ENCODE data around the gene PREX1.

PREX1 gene

GRCh38 chr20:48682529-48683363 lies 145.1 kb downstream of the PREX1 start:
- Histone ChIP-seq H3K36me3 (ENCODE audit: insufficient read depth) (no peaks in the 10 kb centered on the region), H2AFZ (ENCODE audit: low read depth) (peak overlapping the region; percentile 62; the same call in 1 of the 2 replicates), H3K27me3 (ENCODE audit: insufficient read depth, low read depth) (no peaks in the 10 kb centered on the region), H3K9ac (peak overlapping the region; percentile 10; the same call in 1 of the 2 replicates), H3K4me2 (peak overlapping the region; percentile 69), H3K4me3 (IDR thresholded peaks at IDR 0.05; ENCODE audit: insufficient read depth, low read depth, low read length) (no peak overlapping the region), H4K20me1 (ENCODE audit: insufficient read depth) (no peaks in the 10 kb centered on the region), H3K4me1 (ENCODE audit: low read depth, poor library complexity, severe bottlenecking) (peaks cover 17% of the 10 kb centered on the region), H3K79me2 (ENCODE audit: insufficient read depth, low read depth) (no peaks in the 10 kb centered on the region), H3K27ac (no peak overlapping the region)
- TF ChIP-seq CTCF (conservative IDR thresholded peaks at IDR 0.05; ENCODE audit: low read depth, low read length) = no peak

GRCh38 chr20:48681873-48682426 lies 145.8 kb downstream of the PREX1 start:
- Histone ChIP-seq H3K4me1 (ENCODE audit: low read depth, poor library complexity, severe bottlenecking) (peaks cover 17% of the 10 kb centered on the region), H3K36me3 (ENCODE audit: insufficient read depth) (no peaks in the 10 kb centered on the region), H4K20me1 (ENCODE audit: insufficient read depth) (no peaks in the 10 kb centered on the region), H3K27ac (no peak overlapping the region), H3K9ac (no peak overlapping the region), H2AFZ (ENCODE audit: low read depth) (peak overlapping the region; percentile 62; the same call in 1 of the 2 replicates), H3K27me3 (ENCODE audit: insufficient read depth, low read depth) (no peaks in the 10 kb centered on the region), H3K4me2 (peak overlapping the region; percentile 69; the same call in 1 of the 2 replicates), H3K4me3 (IDR thresholded peaks at IDR 0.05; ENCODE audit: insufficient read depth, low read depth, low read length) (no peak overlapping the region), H3K79me2 (ENCODE audit: insufficient read depth, low read depth) (no peaks in the 10 kb centered on the region)
- TF ChIP-seq CTCF (conservative IDR thresholded peaks at IDR 0.05; ENCODE audit: low read depth, low read length) = no peak

- H3K4me3 ChIP-seq (IDR thresholded peaks at IDR 0.05; ENCODE audit: insufficient read depth, low read depth, low read length) = no peak overlapping the region
- no peak overlapping the region for H3K27ac ChIP-seq
- H3K4me2 ChIP-seq = no peak overlapping the region; the same call in 1 of the 2 replicates
- TF ChIP-seq CTCF (conservative IDR thresholded peaks at IDR 0.05; ENCODE audit: low read depth, low read length) = no peak
- H2AFZ ChIP-seq (ENCODE audit: low read depth) = no peak overlapping the region
- no peak overlapping the region for H3K9ac ChIP-seq
- H3K4me1 ChIP-seq (ENCODE audit: low read depth, poor library complexity, severe bottlenecking) = peaks cover 17% of the 10 kb centered on the region
- H4K20me1 ChIP-seq (ENCODE audit: insufficient read depth) = no peaks in the 10 kb centered on the region
- H3K27me3 ChIP-seq (ENCODE audit: insufficient read depth, low read depth) = no peaks in the 10 kb centered on the region
- no peaks in the 10 kb centered on the region for H3K79me2 ChIP-seq (ENCODE audit: insufficient read depth, low read depth)
- H3K36me3 ChIP-seq (ENCODE audit: insufficient read depth) = no peaks in the 10 kb centered on the region
Observed at GRCh38 chr20:48681201-48681872, 146.5 kb downstream of the PREX1 start.

- H3K9ac ChIP-seq = no peak overlapping the region
- H3K4me1 ChIP-seq (ENCODE audit: low read depth, poor library complexity, severe bottlenecking) = peaks cover 17% of the 10 kb centered on the region
- no peak overlapping the region for H3K4me2 ChIP-seq
- TF ChIP-seq CTCF (conservative IDR thresholded peaks at IDR 0.05; ENCODE audit: low read depth, low read length) = no peak
- H3K4me3 ChIP-seq (IDR thresholded peaks at IDR 0.05; ENCODE audit: insufficient read depth, low read depth, low read length) = no peak overlapping the region
- no peak overlapping the region for H3K27ac ChIP-seq
- no peaks in the 10 kb centered on the region for H3K79me2 ChIP-seq (ENCODE audit: insufficient read depth, low read depth)
- no peaks in the 10 kb centered on the region for H3K36me3 ChIP-seq (ENCODE audit: insufficient read depth)
- no peak overlapping the region for H2AFZ ChIP-seq (ENCODE audit: low read depth)
- no peaks in the 10 kb centered on the region for H3K27me3 ChIP-seq (ENCODE audit: insufficient read depth, low read depth)
- no peaks in the 10 kb centered on the region for H4K20me1 ChIP-seq (ENCODE audit: insufficient read depth)
Observed at GRCh38 chr20:48680650-48681049, 147.1 kb downstream of the PREX1 start.
